ENCODE results near the gene NAT16.

DNA sequence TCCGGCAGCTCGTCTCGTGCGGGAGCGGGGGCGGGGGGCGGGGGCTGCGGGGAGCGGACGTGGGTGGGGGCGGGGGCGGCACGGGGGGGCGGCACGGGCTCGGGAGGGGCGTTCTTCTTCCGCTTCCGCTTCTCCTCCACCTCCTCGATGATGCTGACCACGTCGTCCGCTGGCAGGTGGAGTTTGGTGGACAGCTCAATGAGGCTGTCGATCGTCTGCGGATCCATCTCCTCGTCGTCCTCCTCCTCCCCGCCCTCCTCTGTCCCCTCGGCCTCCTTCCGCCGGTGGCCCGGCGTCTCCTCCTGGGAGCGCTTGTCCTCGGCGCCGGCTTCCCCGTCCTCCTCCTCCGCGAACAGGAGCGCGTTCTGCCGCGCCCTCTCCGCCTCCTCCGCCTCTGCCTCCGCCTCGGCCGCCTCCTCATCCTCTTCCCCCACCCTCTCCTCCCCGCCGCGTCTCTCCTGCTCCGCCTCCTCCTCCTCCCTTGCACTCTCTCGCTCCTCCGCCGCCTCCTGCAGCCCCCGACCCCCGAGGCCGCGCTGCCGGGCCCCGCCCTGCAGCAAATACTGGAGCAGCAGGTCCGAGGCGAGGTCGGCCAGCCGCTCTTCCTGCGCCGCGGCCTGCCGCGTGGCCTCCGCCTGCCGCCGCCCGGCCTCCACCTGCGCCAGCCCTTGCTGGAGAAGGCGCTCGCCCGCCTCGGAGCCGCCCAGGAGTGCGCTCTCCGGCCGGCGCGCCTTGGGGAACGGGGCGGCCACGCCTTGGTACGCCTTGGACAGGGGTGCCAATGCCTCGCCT lies 16.6 kb downstream of the NAT16 start:
- no peak for TF ChIP-seq POLR2AphosphoS5 (IDR thresholded peaks at IDR 0.05; ENCODE audit: low read depth, low read length)
- TF ChIP-seq TAF1 (IDR thresholded peaks at IDR 0.05; ENCODE audit: low read depth, low read length), result no peak
- TF ChIP-seq POLR2A (IDR thresholded peaks at IDR 0.05; ENCODE audit: low read depth, low read length), result no peak
- no peak for TF ChIP-seq SPI1 (IDR thresholded peaks at IDR 0.05; ENCODE audit: low read depth, low read length)
